IMR-90 (cell line): ENCODE results near the gene SH3GLB2. TPM values are rescaled to one million over a fixed set of nuclear protein-coding genes. Genes with fewer than 3 reads are reported as not detected.
A peak's percentile ranks its signal among the peaks of the same experiment; 100 is the strongest.

Experiments used
- ATAC-seq: fragments of 200-7000 bp; cut with Tn5 transposase; 2 replicates; pipeline ENCODE4 v1.9.1; 2020; ENCODE audit warnings: low read depth, mild to moderate bottlenecking, moderate library complexity
- BruUV-seq: library from RNA; stranded (reverse); fragments of 400-500 nt; replicated peaks from 2 replicates; lab custom pipeline; 2021; lab: Mats Ljungman, UMichigan
- CTCF ChIA-PET: fragments of 300-600 bp; formaldehyde crosslinking; extraction: SDS; loops from one replicate; lab custom pipeline; 2021; ENCODE audit warnings: antibody characterized with exemption; lab: Yijun Ruan, JAX
- POLR2A ChIA-PET: fragments of 300-600 bp; sonication (Branson Sonifier 250); formaldehyde crosslinking; loops from one replicate; lab custom pipeline; 2022; ENCODE audit warnings: antibody characterized with exemption; ENCODE audit not compliant: unreplicated experiment; lab: Charles Lee
- DNase-seq: peaks from one replicate; pipeline ENCODE4 v3.0.0; 2013
- H2AFZ ChIP-seq: replicated peaks from 2 replicates; pipeline ENCODE3; 2013; ENCODE audit warnings: low read length, mild to moderate bottlenecking; ENCODE audit not compliant: poor library complexity
- H2AK5ac ChIP-seq: 2 replicates; pipeline ENCODE4 v1.6.1; 2013; ENCODE audit warnings: low read depth, low read length, inconsistent platforms
- H2AK9ac ChIP-seq: replicated peaks from 2 replicates; pipeline ENCODE3; 2013; ENCODE audit warnings: mild to moderate bottlenecking, low read depth, low read length, moderate library complexity; ENCODE audit not compliant: poor library complexity
- H2BK120ac ChIP-seq: 2 replicates; pipeline ENCODE4 v1.6.1; 2013; ENCODE audit warnings: low read depth, low read length, inconsistent platforms
- H2BK15ac ChIP-seq: 3 replicates; pipeline ENCODE4 v1.6.1; 2013; ENCODE audit warnings: low read depth, low read length, inconsistent platforms
- H2BK20ac ChIP-seq: 2 replicates; pipeline ENCODE4 v1.6.1; 2013; ENCODE audit warnings: low read depth, mild to moderate bottlenecking, inconsistent platforms, low read length, moderate library complexity
- H2BK5ac ChIP-seq: 2 replicates; pipeline ENCODE4 v1.6.1; 2013; ENCODE audit warnings: mild to moderate bottlenecking, low read depth, low read length, inconsistent platforms; ENCODE audit not compliant: poor library complexity, severe bottlenecking
- H3K14ac ChIP-seq: replicated peaks from 2 replicates; pipeline ENCODE4 v1.6.1; 2013; ENCODE audit warnings: low read depth, low read length, inconsistent platforms
- H3K18ac ChIP-seq: 2 replicates; pipeline ENCODE4 v1.6.1; 2013; ENCODE audit warnings: low read depth, low read length, control low read depth
- H3K23ac ChIP-seq: 2 replicates; pipeline ENCODE4 v1.6.1; 2013; ENCODE audit warnings: low read depth, low read length, inconsistent platforms
- H3K27ac ChIP-seq: 2 replicates; pipeline ENCODE4 v1.5.1; 2013; ENCODE audit warnings: mild to moderate bottlenecking, control low read depth, low read length; ENCODE audit not compliant: insufficient read depth
- H3K27me3 ChIP-seq: 2 replicates; pipeline ENCODE4 v1.6.1; 2013; ENCODE audit warnings: low read length; ENCODE audit not compliant: control insufficient read depth, insufficient read depth
- H3K36me3 ChIP-seq: 2 replicates; pipeline ENCODE4 v1.6.1; 2013; ENCODE audit warnings: low read length, mixed read lengths; ENCODE audit not compliant: control insufficient read depth, insufficient read depth
- H3K4ac ChIP-seq: 2 replicates; pipeline ENCODE4 v1.6.1; 2013; ENCODE audit warnings: low read depth, low read length, inconsistent platforms
- H3K4me1 ChIP-seq: 2 replicates; pipeline ENCODE4 v1.6.1; 2013; ENCODE audit warnings: low read length, mixed read lengths; ENCODE audit not compliant: control insufficient read depth, insufficient read depth
- H3K4me2 ChIP-seq: 2 replicates; pipeline ENCODE4 v1.6.1; 2013; ENCODE audit warnings: low read depth, mild to moderate bottlenecking, control low read depth, low read length, moderate library complexity
- H3K4me3 ChIP-seq: 2 replicates; pipeline ENCODE4 v1.5.1; 2013; ENCODE audit warnings: low read depth, mild to moderate bottlenecking, control low read depth, low read length, moderate library complexity; ENCODE audit not compliant: insufficient read depth
- H3K56ac ChIP-seq: 2 replicates; pipeline ENCODE4 v1.6.1; 2013; ENCODE audit warnings: low read length, inconsistent platforms; ENCODE audit not compliant: insufficient read depth; ENCODE audit errors: extremely low read depth
- H3K79me1 ChIP-seq, 2 experiments: 2 replicates each; pipeline ENCODE4 v1.6.1; 2013; ENCODE audit warnings: low read length in 2 of 2, inconsistent platforms in 1 of 2, low read depth in 1 of 2
- H3K9ac ChIP-seq: 2 replicates; pipeline ENCODE4 v1.6.1; 2013; ENCODE audit warnings: low read depth, low read length, control low read depth
- H3K9me1 ChIP-seq: 2 replicates; pipeline ENCODE4 v1.6.1; 2013; ENCODE audit warnings: low read length, inconsistent platforms; ENCODE audit not compliant: insufficient read depth
- H3K9me3 ChIP-seq: 2 replicates; pipeline ENCODE4 v1.6.1; 2013; ENCODE audit warnings: low read length; ENCODE audit not compliant: control insufficient read depth, insufficient read depth
- H4K20me1 ChIP-seq: 2 replicates; pipeline ENCODE4 v1.6.1; 2013; ENCODE audit warnings: low read length, inconsistent platforms; ENCODE audit not compliant: insufficient read depth
- H4K5ac ChIP-seq: 2 replicates; pipeline ENCODE4 v1.6.1; 2013; ENCODE audit warnings: mild to moderate bottlenecking, low read depth, low read length, control low read depth
- H4K8ac ChIP-seq, 2 experiments: 2 replicates each; pipeline ENCODE4 v1.6.1; 2013; ENCODE audit warnings: low read depth in 2 of 2, low read length in 2 of 2, control low read depth in 1 of 2, inconsistent platforms in 1 of 2
- H4K91ac ChIP-seq: 2 replicates; pipeline ENCODE4 v1.6.1; 2013; ENCODE audit warnings: low read depth, low read length, inconsistent platforms; ENCODE audit not compliant: insufficient read depth
- BHLHE40 ChIP-seq: fragments of 150-350 bp; IDR thresholded peaks from 2 replicates; pipeline ENCODE4 v1.6.1; 2016; ENCODE audit warnings: mild to moderate bottlenecking, low read depth, low read length
- FOS ChIP-seq: fragments of 150-350 bp; IDR thresholded peaks from 2 replicates; pipeline ENCODE4 v1.6.1; 2016; ENCODE audit warnings: low read depth, low read length
- MXI1 ChIP-seq: IDR thresholded peaks from 2 replicates; pipeline ENCODE4 v1.6.1; 2012; ENCODE audit warnings: low read depth, mild to moderate bottlenecking, low read length, moderate library complexity, borderline replicate concordance
- NFE2L2 ChIP-seq: fragments of 150-350 bp; IDR thresholded peaks from 2 replicates; pipeline ENCODE4 v1.6.1; 2016; ENCODE audit warnings: low read depth, mild to moderate bottlenecking, low read length
- RCOR1 ChIP-seq: IDR thresholded peaks from 2 replicates; pipeline ENCODE4 v1.6.1; 2012; ENCODE audit warnings: mild to moderate bottlenecking, low read length, improper control_type of control experiment; ENCODE audit not compliant: insufficient replicate concordance
- RFX5 ChIP-seq: IDR thresholded peaks from 2 replicates; pipeline ENCODE4 v1.8.0; 2012; ENCODE audit warnings: low read depth, mild to moderate bottlenecking, low read length, moderate library complexity
- WGBS, 2 experiments: methylation state at CpG; one replicate each; pipeline versions ENCODE4 v1.1.5 to v1.1.7; 2013; ENCODE audit warnings: missing lambda C conversion rate in 2 of 2; ENCODE audit not compliant: insufficient read length in 1 of 2; ENCODE audit errors: extremely low coverage in 2 of 2; 5-methylcytosine and 5-hydroxymethylcytosine counted together
- dilution Hi-C: fragments of 300-500 bp; cut with HindIII; formaldehyde crosslinking; loops from one replicate; pipeline ENCODE4 v1.14.3; 2018; ENCODE audit warnings: low sequenced_read_pairs; ENCODE audit not compliant: unreplicated experiment
- in situ Hi-C: fragments of 300-500 bp; cut with MboI; formaldehyde crosslinking; loops from 3 replicates; pipeline ENCODE4 v1.14.3; 2019; ENCODE audit warnings: low sequenced_read_pairs, inconsistent platforms, mixed read lengths
- intact Hi-C: fragments of 100-400 bp; cut with micrococcal nuclease; formaldehyde crosslinking; loops from 2 replicates; pipeline ENCODE4 v1.10.0; 2022
- polyA plus RNA-seq, 3 experiments: library from polyadenylated mRNA; depleted of rRNA; stranded (reverse); fragments of >200 nt; gene quantifications; 2 replicates each; pipeline ENCODE4 v1.2.3, GENCODE V29; 2012; ENCODE audit warnings: low replicate concordance in 1 of 3
- total RNA-seq: library from RNA; depleted of rRNA; stranded (reverse); fragments of >200 nt; gene quantifications from 2 replicates; pipeline ENCODE4 v1.2.3, GENCODE V29; 2012
- TF ChIP-seq, protein P1 (sequence below): fragments of 150-350 bp; IDR thresholded peaks from 2 replicates; pipeline ENCODE4 v1.6.1; 2016; ENCODE audit warnings: low read depth, mild to moderate bottlenecking, low read length, moderate library complexity, borderline replicate concordance

SH3GLB2 gene
- total and polyA plus RNA-seq, 2 of the 4 experiments (the other 2 are of a cell fraction): 36.4 to 68.4 TPM

DNA sequence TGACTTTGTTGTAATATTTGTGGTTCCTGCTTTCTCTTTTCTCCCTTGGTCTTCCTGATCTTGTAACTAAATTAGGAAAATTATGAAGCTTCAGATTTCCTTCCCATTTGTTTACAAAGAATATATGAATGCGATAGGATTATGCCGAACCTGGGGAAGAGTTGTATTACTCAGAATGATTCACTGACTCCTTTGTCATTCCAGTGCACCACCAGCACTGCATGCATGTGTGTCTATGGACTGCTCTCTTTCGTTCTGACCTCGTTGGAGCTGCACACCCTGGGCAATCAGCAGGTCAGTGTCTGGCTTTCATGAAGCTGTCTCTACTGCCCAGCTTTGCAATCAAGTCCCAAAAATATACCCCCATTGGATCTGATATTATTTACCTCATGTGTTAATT is 55.2 kb downstream of the SH3GLB2 start:
- Histone ChIP-seq H3K4me3 (no peak overlapping the region), H3K4me2 (peak overlapping the region; percentile 75), H3K27ac (no peak overlapping the region), H3K4ac (no peak overlapping the region), H3K14ac (no peak overlapping the region), H3K27me3 (no peaks in the 10 kb centered on the region), H2BK20ac (no peak overlapping the region), H3K9me3 (no peaks in the 10 kb centered on the region), H3K4me1 (peaks cover 5% of the 10 kb centered on the region), H4K20me1 (peaks cover 3% of the 10 kb centered on the region; the same call in 1 of the 2 replicates), H4K5ac (no peak overlapping the region), H4K8ac (no peak overlapping the region), H3K18ac (no peak overlapping the region), H3K56ac (no peak overlapping the region), H3K79me1 (peaks cover 2 to 24% of the 10 kb centered on the region in 2 experiments; a peak in 3 of 4 replicates), H4K91ac (no peak overlapping the region), H2BK5ac (peak overlapping the region; percentile 3), H2BK120ac (no peak overlapping the region), H3K9ac (no peak overlapping the region), H2BK15ac (no peak overlapping the region), H2AFZ (peak overlapping the region; percentile 35), H3K9me1 (peaks cover 11% of the 10 kb centered on the region; the same call in 1 of the 2 replicates), H2AK9ac (no peak overlapping the region), H2AK5ac (no peak overlapping the region), H3K23ac (no peak overlapping the region), H3K36me3 (peaks cover 23% of the 10 kb centered on the region)
- POLR2A ChIA-PET: no interaction called here
- no peak for TF ChIP-seq NFE2L2
- peak; percentile 43; the same call in 1 of the 2 replicates for TF ChIP-seq BHLHE40
- TF ChIP-seq FOS: peak; percentile 54; the same call in 1 of the 2 replicates
- TF ChIP-seq RCOR1: no peak
- TF ChIP-seq RFX5: no peak
- peak; percentile 76; the same call in 1 of the 2 replicates for TF ChIP-seq MXI1
- TF ChIP-seq, protein P1, sequence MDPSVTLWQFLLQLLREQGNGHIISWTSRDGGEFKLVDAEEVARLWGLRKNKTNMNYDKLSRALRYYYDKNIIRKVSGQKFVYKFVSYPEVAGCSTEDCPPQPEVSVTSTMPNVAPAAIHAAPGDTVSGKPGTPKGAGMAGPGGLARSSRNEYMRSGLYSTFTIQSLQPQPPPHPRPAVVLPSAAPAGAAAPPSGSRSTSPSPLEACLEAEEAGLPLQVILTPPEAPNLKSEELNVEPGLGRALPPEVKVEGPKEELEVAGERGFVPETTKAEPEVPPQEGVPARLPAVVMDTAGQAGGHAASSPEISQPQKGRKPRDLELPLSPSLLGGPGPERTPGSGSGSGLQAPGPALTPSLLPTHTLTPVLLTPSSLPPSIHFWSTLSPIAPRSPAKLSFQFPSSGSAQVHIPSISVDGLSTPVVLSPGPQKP: no peak
- intact Hi-C loops (no loop called here), dilution Hi-C loops (no loop called here), in situ Hi-C loops (no loop called here)
- peak; percentile 91 for DNase-seq
- CTCF ChIA-PET: no interaction called here
- peak; percentile 97 for ATAC-seq
- no TSS peak for BruUV-seq
- 0% methylated on average over 2 of the region's 4 CpGs; no CpG with 5 or more reads in 1 of the 2 experiments for WGBS, 2 experiments
